Stimulated activated CD4-positive, alpha-beta T cell treated with anti-CD3 and anti-CD28 coated beads, Interleukin-4, amount 100 ng/mL, for 24 hours (primary cell): Measurements from ENCODE around the gene CORO6.

Experiments
- DNase-seq: peaks from one replicate; pipeline ENCODE4 v3.0.0-alpha.2; 2020

Gene CORO6

DNA sequence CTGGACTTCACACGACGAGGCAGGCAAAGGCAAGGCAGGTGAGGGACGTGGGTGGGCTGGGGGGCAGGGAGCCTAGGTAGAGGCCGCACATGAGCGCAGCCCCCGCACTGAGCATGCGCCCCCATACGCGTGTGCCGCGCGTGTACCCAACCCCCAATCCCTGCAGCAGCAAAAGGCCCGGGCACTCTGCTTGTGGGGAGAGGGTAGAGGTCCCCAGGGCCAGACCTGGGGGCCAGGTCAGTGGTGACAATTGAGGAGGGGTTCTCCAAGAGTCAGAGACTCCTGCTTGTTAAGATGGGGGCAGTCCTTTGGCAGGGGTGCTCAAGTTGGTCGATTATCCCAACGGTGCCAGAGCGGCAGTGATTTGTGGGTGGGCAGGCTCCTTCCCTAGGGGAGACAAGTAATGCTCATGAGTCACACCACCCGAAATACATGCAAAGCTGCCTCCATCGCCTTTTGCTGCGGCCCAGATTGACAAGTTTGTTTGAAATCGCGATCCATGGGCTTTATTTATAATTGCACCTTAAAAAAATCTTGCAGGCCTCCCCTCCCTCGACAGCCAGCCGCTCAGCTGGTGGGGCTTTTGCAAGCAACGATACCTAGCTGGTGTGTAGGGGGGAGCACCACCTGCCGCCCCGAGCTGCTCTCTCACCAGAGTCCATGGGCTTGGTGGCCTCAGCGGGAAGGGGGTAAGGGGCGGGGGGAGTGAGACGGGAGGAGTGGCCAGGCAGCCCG, 32.1 kb downstream of the CORO6 start:
- DNase-seq = no peak

DNA sequence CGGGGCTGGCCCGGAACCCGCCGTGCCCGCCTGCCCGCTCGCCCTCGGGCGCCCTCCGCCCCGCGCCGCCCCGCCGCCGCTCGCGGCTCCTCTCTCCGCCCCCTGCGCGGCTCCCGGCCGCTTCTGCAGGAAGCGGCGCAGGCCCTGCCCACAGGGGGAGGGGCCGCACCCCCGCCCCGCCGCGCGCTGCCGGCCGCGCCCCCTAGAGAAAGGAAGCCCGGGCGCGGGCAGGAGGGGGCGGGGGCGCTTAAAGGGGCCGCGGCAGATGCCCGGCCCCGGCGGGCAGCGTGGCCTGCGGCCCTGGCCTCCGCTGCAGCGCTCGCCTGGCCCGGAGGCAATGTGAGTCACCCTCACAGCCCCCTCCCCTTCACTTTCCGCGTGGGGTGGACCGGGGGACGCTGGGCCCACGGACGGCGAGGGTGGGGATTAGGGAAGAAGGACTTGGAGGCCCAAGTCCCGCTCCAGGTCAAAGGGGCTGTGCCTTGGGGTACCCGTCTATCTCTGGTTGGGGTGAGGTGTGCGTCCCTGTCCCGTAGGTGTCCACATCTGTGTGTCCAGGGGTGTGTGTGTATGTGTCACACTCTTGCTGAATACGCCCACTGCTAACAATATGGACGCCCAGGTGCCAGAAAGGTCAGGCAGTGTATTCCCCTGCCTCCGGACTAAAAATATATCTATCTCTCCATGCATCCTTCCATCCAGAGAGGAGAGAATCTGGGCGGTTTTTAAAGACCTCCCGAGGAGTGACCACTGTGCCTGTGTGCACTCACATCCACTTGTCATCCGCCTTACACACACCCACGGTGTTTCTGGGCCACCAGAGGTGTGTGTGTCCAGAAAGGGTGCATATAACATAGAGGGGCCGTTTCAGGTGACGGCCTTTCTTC, 32.9 kb downstream of the CORO6 start, which contains the start of gene GIT1:
Gene GIT1 (minus strand): TSS at position 125 of the 887 bp plus-strand sequence. CDS start 270 bp downstream, outside the sequence.
- peak; percentile 80 for DNase-seq

DNA sequence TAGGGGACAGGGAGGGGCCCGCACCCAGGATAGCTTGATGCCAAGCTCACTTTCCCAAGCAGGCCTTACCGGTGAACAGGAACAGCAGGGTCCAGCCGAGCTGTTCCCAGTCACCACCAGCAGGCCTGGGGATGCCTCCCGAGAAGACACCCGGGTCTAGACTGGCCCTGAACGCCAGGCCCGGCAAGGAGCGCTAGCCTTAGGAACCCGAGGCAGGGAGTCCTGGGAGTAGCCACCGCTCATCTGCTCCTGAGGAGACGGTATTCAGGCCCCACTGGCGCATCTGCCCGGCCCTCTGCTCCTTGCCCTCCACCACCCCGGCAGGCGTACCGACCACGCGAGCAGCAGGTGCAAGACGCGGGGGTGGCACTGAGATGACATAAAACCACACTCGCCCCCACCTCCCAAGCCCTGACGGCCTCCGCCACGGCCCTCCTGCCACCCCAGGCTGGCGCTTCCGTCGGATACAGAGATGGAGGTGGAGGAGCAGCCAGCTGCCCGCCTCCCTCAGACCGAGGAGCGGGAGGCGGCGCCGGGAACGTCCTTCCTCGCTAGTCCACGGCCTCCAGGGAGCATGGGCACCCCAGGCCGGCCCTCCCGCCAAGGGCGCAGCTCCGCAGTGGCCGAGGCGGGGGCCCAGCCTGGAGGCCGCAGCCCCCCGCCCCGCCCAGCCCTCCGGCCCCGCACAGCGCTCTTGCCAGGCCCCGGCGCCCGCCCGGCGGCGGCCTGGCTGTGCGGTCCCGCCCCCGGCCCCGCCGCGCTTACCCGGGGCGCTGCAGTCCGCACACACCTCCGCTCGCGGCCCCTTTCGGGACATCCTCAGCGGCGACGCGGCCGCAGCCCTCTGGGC, 33.9 kb downstream of the CORO6 start:
- peak; percentile 65 for DNase-seq

- DNase-seq = no peak
These were observed 34.6 kb downstream of the CORO6 start for GRCh38 chr17:29588017-29588561.

GRCh38 chr17:29587591-29587990, 35.1 kb downstream of the CORO6 start:
- DNase-seq = no peak

DNA sequence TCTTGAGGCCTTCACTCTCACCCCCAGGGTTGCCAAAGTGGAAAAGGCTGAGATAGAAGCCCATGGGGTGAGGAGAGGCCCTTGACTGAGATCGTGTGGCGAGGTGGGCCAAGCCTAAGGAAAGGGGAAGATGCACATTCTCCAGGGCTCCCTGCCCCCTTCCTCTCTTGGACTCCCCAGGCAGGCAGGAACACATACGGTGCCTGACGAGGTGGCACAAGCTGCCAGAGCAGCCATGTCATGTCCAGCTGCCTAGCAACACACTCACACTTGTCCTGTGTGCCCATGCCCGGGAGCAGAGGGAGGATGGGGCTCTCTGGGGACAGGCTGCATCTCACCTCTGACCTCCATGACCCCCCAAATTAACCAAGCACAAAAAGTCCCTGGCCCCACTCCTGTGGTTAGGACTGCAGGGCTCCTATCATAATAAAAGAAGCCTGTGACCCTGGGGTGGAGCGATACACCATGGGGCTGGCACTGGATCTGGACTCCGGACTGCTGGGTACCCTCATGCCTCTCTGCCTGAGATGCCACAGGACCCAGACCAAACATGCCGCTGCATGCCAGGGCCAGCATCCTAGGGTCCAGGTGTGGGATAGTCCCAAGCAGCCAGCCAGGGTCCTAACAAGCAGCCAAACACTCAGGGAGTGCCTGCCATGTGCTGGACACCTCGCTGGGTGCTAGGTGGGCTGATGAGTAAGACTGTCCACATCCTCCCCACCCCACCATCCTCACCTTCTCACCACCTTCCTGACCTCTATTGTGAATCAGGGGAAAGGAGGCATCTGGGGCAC, 35.8 kb downstream of the CORO6 start:
- no peak for DNase-seq

GRCh38 chr17:29585080-29585751, 37.5 kb downstream of the CORO6 start:
- DNase-seq = peak; percentile 29

- DNase-seq = no peak
These were observed 38.1 kb downstream of the CORO6 start for GRCh38 chr17:29584452-29585079.

DNA sequence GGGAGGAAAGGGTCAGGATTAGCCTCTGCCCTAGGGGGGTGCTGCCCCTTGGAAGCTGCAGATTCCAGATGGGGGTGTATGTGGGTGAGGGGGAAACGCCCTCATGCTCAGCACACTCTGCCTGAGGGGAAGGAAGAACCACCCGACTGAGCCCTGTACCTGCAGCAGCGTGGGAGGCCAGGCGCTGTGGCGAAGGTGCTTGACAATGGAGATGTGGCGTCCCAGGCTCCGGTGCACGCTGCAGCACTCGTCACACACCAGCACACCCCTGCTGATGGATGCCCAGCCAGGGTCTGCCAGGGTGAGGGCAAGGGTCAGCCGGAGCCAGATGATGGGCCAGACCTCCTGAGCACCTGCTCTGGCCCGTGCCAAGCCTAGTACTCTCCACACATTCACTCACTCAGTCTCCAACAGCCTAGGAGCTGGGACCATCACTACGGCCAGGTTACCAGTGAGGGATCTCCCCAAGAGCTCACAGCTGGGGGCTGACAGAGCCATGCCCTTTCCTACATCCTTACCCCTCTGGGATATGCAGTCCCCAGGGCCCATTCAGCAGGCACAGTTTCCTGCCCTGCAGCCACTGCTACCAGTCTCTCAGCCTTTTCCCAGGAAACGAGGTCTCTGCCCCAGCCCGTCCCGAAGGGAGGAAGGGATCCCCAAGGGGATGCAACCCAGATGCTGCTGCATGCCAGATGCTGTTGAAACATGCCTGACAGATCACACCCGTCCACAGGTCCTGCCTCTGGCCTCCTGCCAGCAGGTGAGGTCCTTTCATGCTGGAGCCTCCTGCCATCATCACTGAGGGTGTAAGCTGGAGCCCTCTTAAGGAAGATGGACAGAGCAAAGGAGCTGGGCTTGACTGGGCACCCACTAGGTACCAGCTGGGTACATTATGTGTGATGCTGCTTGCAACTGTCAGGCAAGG, 39.1 kb downstream of the CORO6 start:
- no peak for DNase-seq

GRCh38 chr17:29582772-29583171, 39.9 kb downstream of the CORO6 start:
- no peak for DNase-seq

DNA sequence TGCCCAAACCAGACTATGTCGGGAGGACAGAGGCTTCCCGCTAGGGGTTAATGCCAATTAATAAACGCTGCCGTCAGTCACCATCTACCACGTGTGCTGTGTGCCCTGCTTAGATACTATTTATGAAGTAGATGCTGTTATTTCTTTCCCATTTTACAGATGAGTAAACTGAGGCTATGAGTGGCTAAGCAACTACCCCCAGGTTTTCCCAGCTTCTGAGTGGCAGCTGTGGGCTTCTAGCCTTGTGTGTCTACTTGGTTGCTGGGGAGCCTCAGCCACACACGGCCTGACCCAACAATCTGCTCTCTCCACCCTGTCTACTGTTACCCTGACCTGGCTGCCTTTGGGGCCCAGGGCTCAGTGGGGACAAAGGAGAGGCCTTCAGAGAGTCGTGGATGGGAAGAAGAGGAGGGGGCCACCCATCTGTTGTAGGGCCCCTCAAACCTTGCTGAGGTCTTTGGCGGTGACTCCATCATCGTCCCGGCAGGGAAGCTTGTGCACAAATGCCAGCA, 40.4 kb downstream of the CORO6 start:
- DNase-seq = no peak

GRCh38 chr17:29581583-29582253, 41.0 kb downstream of the CORO6 start:
- DNase-seq = no peak

DNA sequence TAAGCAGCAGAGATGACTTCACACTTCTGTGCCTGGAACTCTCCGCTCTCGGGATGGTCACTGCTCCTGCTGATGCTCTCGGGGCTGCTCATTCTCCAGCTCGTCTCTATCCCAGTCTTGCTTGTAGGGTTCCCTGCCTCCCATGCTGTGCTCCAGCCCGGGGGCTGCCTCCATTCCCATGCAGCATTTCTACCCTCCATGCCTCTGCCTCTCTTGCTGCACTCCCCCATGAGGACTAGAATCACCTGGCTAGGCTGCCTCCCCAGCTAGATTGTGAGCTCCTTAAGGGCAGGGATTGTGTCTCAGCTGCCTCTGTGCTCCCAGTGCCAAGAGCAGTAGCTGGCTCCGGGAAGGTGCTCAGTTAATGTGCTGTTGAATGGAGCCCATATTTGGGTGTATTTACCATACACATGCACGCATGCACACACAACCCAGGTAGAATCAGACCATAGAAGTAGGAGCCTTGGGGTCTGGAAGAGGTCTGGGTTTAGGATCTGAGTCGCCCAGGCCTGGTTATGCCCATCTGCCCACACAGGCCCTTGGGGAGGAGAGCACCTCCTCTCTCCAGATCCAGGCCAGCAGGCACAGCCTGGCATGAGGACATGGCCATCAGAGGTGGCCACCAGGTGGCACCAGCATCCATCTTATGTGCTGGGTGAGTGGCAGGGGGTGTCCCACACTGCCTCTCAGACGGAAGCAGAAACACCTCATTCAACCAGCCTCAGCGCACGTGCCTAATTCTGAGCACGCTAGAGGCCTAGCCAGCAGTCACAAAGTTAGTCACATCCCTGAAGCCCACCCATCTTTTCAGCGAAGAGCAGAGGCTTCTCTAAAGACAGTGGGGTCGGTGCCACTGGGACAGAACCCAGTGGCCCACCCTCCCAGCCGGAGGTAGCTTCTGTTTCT, 42.6 kb downstream of the CORO6 start:
- DNase-seq = peak; percentile 92

DNA sequence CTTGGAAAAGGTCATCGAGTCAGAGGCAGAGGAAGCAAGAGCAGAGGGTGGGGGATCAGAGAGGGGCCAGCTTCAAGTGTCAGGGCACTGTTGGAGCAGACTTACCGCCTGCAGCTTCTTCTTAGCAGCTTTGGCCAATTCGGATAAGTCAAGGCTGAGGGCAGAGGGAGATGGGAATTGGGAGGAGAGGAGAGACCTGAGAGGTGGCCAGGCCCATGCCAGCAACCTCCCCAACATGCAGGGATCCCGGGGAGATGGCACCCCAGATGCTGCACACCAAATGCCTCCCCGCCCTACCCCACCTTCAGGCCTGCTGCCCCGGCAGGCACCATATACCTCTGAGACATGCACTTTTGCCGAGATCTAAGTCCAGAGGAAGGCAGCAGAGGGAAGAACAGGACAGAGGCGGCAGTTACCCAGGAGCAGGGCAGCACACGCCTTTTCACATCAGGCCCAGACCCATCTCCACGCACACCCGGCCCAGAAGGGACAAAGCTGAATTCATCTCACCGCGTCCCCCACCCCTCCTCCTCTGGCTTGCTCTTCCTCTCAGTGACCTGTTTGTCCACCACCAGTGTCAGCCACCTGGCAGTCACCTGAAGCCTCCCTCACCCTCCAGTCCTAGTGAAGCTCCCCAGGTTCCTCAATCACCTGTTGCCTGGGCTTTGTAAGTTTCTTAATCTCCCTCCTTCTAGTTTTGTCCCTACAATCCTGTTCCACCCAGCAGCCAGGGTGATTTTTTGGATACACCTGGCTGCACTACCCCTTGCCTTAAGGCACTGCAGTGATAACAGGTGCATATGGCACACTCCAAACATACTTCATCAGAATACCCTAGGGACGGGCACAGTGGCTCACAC, 43.9 kb downstream of the CORO6 start:
- DNase-seq = no peak

DNA sequence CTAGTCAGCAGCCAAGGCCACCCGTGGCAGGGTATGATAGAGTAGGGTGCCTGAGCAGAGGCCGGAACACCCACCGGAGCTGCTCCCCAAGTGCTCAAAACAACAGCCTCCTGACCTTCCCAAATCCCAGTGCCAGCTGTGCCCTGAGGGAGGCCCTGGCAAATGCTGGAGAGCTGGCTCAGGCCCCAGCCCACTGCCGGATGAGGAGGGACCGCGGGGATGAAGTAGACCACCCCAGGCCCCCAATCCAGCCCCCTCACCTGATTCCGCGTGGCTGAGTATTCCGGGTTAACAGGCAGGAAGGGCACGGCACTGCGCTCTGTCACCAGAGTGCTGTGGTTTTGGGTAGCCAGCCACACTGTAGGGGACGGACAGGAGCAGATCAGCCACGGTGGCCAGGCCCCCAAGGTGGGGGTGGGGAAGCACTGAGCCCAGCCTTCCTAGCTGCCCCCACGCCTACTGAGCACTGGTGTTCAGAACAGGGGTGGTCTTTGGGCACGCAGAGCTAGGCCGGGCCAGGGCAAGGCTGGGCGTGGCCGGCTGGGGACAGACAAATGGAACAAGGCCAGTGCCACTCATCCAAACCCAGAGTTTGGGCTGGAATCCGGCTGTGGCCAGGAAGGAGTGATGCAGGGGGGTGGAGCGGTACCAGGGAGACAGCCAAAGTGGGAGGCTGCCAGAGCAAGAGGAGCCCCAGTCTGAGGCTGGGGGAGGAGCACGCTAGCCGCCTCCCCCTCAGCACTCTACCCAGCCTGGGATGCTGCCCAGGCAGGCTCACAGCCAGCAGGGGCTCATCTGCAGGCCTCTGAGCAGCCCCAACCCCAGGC, 45.1 kb downstream of the CORO6 start:
- DNase-seq = no peak

DNA sequence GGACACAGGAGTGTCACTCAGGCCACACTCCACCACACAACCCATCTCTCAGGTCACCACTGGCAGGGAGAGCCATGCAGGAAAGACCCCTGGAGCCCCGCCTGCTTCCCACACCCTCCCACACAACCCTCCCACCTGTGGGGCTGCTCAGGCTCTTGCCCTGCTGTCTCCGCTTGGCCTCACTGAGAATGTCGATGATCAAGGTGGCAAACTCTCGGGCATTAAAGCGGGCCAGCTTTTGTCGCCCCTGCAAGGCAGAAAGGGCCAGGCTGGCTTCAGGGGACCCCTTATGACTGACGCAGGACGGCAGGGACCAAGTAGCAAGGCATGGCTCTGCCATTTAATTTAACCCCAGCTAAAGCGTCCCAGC, 45.7 kb downstream of the CORO6 start:
- no peak for DNase-seq
